Umbilical cord (tissue), 2 donors: Measurements from ENCODE around the gene CELF5. TPM values are rescaled to one million over a fixed set of nuclear protein-coding genes. Genes with fewer than 3 reads are reported as not detected.
"Not testable (repeated sequence)": the region's sequence is repeated elsewhere in the genome, so short reads cannot be mapped to it uniquely, and the experiment has no call there.

Source experiments
- DNase-seq: peaks from one replicate; pipeline ENCODE4 v3.0.0-alpha.2; 2015; ENCODE audit warnings: low spot score
- total RNA-seq: library from RNA; depleted of rRNA; stranded (reverse); fragments of >200 nt; gene quantifications from one replicate; pipeline ENCODE4 v1.2.3, GENCODE V29; 2014; ENCODE audit warnings: low replicate concordance; ENCODE audit not compliant: insufficient read depth

CELF5 gene
- total RNA-seq, 1 donor from 2014 or later, result 1.7 TPM

DNA sequence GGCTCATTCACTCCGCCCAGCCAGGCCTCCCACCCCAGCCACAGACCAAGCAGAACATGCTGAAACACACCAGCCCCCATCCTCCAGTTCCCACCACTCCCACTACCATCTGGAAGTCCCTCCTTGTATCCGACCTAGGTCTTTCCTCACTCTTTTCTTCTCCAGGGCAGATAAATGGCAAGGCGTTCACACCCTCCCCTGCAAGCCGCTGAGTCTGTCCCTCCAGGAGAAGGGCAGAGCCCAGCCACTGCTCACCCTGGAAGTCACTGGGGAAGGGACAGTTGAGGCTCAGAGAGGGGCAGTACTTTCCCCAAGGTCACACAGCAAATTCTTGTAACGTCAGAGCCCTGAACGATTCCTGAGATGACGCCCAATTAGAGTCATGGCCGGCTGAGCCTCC lies 96.4 kb downstream of the CELF5 start:
- no peak for DNase-seq

DNA sequence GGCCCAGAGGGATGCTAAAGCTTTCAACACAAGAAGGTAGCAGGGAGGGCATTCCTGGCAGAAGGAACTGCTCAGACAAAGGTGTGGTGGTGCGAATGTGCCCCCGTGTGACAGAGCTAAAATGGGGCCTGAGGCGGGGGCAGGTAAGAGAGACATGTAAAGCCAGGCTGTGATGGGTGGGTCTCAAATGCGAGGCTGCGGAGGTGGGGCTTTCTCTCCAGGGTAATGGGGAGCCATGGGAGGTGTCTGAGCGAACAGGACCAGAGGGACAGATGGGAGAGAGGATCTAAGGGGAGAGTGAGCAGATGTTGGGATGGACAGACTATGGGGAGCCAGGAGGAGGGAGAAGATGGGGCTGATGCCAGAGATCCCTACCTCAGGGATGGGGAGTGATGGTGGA lies 97.2 kb downstream of the CELF5 start:
- no peak for DNase-seq

DNA sequence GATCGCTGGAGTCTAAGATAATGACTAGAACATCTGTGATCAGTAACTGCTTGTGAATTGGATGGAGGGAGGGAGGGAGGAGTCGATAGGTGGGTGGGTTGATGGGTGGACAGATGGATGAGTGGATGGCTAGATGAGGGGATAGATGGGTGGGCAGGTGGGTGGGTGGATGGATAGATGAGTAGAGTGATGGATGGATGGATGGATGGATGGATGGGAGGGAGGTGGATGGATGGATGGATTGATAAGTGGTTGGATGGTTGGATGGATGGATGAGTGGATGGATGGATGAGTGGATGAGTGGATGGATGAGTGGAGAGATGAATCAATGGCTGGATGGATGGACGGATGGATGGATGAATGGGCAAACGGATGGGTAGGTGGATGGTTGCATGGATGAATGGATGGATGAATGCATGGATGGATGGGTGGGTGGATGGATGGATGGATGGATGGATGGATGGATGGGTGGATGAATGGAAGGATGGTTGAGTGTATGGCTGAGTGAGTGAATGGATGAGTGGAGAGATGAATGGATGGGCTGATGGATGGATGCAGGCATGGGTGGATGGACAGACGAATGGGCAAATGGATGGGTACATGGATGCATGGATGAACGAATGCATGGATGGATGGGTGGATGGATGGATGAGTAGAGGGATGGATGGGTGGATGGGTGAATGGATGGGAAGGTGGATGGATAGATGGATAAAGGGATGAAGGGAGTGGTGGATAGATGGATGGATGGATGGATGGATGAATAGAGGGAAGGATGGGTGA lies 97.9 kb downstream of the CELF5 start:
- no peak for DNase-seq

DNA sequence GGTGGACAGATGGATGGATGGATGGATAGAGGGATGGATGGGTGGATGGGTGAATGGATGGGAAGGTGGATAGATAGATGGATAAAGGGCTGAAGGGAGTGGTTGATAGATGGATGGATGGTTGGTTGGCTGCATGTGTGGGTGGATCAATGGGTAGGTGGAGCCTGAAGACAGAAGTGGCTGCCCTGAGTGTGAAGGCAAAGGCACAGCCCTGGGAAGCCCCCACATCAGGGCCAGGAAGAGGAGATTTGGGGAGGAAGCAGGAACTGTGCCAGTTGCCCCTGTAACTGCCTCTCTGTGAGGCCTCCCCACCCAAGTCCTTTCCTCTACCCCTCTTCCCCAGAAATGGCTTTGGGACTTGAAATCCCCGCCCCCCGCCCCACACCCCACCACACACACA lies 98.6 kb downstream of the CELF5 start:
- no peak for DNase-seq

DNA sequence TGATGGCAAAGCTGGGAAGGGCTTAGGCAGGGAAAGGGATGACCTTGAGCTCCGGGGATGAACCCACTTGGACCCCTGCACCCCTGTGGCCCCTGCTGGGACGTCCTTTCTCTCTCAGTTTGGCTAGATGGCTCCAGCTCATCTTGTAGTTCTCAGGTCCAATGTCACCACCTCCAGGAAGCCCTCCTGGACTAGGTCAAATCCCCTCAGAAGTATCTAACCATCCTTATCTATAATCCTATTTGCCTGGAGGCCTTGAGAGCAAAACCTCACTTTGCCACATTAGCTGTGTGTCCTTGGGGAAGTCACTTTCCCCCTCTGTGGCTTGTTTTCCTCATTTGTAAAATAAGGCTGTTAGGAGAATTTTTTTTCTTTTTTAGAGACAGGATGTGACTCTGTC lies 99.2 kb downstream of the CELF5 start:
- DNase-seq, result no peak

DNA sequence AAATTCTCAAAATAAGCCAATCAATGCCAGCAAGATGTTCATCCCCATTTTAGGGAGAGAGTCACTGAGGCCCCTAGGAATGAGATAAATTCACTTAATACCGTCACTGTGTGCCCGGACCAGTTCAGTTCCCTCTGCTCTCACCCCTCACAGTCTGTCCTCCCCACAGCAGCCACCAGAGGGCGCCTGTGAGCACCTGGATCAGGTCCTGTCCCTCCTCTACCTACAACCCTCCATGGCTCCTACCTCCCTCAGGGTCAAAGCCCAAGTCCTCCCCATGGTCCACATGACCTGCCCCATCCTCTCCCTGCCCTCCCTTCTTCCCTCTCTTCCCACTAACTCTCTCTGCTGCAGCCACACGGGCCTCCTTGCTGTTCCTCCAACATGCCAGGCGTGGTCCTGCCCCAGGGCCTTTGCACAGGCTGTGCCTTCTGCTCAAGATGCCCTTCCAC lies 100.0 kb downstream of the CELF5 start:
- DNase-seq, result no peak

DNA sequence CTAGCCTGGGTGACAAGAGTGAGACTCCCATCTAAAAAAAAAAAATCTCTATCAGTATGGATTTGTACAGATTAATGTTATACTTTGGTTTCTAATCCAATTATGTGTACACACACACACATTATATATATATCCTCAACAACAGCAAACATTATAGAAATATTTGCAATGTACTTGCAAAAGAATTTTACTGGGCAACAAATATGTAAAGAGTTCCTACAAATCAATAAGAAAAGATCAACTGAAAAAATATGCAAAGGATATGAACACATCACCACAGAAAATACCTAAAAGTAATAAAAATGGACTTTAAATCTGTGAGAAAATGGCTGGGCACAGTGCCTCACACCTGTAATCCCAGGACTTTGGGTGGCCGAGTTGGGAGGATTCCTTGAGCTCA lies 101.0 kb downstream of the CELF5 start:
- DNase-seq, result no peak

DNA sequence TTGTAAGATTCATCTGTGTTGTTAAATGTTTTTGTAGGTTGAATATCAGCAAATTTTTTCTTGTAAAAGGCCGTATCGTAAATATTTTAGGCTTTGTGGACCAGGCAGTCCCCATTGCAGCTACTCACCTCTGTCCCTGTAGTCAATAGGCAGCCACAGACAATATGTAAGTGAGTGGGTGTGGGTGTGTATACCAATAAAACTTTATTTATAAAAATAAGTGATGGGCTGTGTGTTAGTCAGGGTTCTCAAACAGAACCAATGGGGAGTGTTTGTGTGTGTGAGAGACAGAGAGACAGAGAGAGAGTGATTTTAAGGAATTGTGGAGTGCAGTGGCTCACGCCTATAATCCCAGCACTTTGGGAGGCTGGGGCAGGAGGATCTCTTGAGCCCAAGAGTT lies 104.3 kb downstream of the CELF5 start:
- no peak for DNase-seq

DNA sequence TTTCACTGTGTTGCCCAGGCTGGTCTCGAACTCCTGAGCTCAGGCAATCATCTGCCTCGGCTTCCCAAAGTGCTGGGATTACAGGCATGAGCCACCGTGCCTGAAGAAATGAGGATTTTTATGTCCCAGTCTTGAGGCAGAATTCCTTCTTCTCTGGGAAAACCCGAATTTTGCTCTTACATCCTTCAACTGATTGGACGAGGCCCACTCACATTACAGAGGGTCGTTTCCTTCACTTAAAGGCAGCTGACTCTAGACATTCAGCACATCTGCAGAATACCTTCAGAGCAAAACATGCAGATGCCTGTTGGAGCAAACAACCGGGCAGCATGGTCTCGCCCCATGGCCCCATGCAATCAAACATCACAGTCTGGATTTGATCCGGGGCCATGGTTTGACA lies 105.6 kb downstream of the CELF5 start:
- DNase-seq, result no peak

DNA sequence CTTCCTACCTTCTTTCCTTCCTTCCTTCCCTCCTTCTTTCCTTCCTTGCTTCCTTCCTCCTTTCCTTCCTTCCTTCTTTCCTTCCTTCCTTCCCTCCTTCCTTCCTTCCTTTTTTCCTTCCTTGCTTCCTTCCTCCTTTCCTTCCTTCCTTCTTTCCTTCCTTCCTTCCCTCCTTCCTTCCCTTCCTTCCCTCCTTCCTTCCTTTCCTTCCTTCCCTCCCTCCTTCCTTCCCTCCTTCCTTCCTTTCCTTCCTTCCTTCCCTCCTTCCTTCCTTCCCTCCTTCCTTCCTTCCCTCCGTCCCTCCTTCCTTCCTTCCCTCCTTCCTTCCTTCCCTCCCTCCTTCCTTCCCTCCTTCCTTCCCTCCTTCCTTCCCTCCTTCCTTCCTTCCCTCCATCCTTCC lies 107.8 kb downstream of the CELF5 start:
- DNase-seq, result not testable (repeated sequence)

DNA sequence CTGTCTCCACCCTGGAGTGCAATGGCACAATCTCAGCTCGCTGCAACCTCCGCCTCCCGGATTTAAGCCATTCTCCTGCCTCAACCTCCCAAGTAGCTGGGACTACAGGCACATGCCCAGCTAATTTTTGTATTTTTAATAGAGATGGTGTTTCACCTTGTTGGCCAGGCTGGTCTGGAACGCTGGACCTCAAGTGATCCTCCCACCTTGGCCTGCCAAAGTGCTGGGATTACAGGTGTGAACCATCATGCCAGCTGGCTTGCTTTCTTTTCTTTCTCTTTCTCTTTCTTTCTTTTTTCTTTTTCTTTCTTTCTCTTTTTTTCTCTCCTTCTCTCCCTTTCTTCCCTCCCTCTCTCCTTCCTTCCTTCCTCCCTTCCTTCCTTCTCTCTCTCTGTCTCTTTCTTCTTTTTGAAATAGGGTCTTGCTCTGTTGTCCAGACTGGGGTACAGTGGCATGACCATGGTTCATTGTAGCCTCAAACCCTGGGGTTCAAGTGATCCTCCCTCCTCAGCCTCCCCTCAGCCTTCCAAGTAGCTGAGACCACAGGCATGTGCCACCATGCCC lies 108.6 kb downstream of the CELF5 start:
- no peak for DNase-seq

DNA sequence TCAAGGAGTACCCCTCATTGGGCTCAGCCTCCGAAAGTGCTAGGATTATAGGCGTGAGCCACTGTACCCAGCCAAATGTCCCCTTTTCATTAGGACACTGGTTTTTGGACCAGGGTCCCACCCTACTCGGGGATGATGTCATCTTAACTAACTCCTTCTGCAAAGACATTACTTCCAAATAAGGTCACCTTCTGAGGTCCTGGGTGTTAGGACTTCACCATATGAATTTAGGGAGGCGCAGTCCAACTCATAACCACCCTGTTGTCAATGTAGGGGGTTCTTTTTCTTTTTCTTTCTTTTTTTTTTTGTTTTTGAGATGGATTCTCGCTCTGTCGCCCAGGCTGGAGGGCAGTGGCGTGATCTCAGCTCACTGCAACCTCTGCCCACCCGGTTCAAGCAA lies 109.2 kb downstream of the CELF5 start:
- no peak for DNase-seq

DNA sequence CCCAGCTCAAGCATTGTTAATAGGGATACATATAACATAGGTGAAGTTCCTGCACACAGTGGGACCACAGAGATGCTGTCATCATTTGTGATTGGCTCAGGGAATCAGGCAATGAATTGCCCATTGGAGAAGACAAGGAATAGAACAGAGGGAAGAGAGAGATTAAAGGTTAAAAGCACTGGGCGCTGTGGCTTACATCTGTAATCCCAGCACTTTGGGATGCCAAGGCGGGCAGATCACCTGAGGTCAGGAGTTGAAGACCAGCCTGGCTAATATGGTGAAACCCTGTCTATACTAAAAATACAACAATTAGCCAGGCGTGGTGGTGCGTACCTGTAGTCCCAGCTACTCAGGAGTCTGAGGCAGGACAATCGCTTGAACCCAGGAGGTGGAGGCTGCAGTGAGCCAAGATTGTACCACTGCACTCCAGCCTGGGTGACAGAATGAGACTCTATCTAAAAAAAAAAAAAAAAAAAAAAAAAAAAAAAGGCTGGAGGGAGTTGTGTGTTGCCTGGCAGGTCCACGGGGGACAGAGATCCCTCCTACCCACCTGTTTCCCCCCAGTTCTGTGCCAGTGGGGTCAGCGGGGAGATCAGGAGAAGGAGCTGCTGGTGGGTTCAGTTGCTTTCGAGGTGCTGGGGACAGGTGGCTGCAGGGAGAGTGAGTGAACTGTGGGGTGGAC lies 110.4 kb downstream of the CELF5 start:
- not testable (repeated sequence) for DNase-seq

DNA sequence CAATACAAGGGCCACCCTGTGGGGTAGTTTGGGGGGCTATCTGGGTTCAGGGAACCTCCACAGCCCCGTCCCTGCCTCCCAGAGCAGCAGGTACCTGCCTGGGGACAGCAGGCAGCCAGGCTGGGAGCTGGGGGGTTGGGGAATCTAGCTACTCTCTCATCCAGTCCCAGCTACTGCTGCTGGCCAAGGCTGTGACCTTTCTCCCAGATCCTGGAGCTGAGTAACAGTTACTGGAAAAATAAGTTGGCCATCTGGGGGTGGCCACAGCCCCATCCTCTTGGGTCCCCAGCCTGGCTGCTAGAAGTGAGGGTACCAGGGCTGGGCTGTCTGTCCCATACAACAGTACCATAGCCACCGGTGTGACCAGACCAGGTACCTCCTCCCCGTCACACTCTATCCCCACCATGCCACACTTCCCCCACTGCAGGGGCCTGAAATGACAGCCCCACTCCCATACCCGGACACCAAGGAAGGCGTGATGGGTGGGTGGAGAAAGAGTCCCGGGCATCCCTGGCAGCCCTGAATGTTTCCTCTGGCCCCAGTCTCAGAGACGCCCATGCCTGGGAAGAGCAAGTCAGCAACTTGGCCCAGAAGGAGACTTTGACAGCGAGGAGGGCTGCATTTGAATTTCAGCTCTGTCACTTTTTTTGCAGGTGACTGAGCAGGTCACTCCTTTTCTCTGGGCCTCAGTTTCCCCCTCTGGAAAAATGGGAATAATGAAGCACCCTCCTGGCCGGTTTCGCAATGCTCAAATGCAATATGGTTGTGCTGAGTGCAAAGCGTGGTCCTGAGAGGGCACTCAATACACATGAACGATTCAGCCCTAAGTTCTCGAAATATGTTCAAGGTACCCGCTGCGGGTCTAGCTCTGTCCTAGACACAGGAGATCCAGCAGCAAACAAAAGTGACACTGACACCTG lies 111.2 kb downstream of the CELF5 start:
- DNase-seq, result no peak

DNA sequence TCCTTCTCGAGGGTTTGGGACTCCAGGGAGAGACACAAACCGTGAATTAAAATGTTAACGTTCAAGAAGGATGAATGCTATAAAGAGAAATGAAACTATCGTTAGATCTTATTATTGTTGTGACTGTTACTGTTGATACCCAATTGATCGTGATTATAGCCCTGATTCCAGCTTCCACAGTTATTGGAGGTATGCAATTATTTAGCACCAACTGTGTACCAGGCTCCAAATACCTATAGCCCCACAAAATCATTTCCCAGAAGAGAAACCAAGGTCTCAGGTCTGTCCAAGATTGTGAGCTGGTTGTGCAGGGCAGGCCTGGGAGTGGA lies 111.9 kb downstream of the CELF5 start:
- DNase-seq, result no peak

DNA sequence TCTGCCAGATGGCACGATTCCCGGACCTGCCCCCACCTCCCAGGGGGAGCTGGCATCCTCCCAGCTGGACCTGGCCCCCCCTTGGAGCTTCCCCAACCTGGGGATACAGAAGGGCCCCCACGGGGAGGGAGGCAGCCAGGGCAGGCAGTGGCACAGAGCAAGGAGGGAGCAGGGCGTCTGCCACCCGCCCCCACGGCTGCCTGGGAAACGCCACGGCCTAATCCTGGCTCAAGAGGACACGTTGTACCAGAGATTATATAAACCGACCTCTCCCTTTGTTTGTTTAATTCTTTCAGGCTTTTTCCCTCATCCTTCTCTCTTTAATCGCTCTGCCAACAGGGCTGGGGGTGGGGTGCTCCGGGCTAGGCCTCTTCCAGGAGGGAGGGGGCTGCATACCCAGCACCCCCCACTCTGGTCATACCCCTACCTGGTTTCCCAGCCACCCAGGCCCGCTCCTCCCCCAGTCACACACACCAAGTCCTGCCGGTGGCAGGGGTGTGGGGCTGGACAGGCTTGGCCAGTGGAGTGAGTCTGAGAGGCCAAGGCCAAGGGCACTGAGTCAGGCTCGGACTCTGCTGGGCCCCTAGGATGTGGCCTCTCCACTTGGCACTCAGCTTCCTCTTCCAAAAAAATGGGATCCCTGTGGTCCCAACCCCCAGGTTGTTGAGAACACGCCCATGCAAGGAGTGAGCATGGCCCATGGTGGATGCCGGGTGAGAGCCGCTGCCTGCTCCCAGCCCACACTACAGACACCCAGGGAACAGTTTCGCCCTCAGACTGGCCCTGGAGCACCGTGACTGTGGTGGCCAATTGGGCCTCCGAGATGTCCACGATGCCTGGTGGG lies 112.4 kb downstream of the CELF5 start:
- DNase-seq, result peak; percentile 70

DNA sequence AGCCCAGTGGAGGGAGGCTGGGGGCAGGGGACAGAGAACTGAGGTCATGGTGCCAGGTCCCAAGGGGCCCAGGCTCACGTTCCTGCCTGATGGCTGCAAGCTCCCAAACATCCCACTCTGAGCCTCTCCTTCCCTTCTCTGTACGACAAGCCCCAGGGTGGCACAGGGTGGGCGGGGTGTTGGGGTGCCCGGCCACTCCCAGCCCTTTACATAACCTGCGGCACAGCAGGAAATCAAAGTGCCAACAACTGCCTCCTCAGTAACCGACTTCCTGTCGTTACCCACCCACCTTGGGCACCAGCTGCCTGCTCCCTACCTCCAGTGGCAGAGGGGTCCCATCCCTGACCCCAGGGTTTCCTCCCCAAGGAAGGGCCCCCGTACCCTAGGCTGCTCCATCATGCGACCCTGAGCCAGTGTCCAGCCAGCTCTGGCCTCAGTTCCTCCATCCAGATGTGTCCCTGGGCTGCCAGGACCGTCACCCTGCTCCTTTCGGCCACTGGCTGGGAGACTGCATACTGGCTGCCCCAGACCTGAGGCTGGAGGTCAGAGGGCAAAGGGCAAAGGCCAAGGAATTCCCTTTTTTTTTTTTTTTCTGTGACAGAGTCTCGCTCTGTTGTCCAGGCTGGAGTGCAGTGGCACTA lies 114.2 kb downstream of the CELF5 start:
- DNase-seq, result no peak

DNA sequence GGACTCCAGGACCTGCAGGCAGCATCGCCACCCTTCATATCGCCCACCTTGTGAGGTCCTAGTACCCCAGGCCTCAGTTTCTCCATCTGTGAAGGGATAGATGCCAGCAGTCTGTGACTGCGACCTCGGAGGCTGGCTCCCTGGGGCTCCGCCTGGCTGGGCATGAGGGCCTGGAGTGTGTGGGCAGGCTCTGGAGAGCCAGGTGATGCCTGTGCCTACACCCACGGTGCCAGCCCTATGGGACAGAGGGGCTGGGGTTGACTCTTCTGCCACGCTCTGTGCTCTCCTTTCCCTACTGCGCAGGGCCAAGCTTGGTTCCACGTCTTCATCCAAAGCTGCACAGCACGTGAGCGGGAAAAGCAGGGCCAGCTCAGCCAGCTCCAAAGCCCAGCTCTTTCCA lies 115.9 kb downstream of the CELF5 start:
- no peak for DNase-seq

DNA sequence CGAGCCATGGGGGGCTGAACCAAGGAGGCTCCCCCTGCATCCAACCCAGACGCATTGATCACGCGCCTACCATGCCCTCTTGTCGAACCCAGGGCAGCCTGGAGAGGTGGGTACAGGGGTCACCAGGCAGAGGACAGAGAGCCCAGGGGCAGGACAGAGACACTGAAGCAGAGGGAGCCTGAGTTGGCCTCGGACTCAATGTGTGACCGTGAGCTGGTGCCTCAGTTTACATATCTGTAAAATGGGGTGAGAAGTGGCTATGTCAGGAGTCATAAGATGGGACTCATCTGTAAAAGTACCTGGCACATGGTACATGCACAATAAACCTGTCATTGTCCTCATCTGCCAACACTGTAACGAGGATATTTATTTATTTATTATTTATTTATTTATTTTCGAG lies 117.8 kb downstream of the CELF5 start:
- DNase-seq, result no peak

DNA sequence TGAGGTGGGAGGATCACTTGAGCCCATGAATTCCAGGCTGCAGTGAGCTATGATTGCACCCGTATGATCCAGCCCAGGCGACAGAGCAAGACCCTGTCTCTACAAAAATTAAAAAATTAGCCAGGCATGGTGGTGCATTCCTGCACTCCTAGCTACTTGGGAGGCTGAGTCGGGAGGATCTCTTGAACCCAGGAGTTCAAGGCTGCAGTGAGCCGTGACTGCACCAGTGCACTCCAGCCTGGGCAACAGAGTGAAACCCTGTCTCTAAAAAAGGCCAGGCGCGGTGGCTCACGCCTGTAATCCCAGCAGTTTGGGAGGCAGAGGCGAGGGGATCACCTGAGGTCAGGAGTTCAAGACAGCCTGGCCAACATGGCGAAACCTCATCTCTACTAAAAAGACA lies 118.5 kb downstream of the CELF5 start:
- DNase-seq, result not testable (repeated sequence)
